Prostate gland (tissue), 2 donors: ENCODE measurements around the gene YIPF7.

Experiments used
- POLR2A ChIP-seq: fragments of 450-650 bp; IDR thresholded peaks from one replicate; pipeline ENCODE4 v1.6.1; 2016; ENCODE audit warnings: antibody characterized with exemption, mild to moderate bottlenecking
- TF ChIP-seq, protein P1 (sequence below), 4 experiments: fragments of 200-600 bp in 2 of 4; fragments of 450-650 bp in 2 of 4; sonication (generic) in 2 of 4; IDR thresholded peaks; 1 replicate in 3 of 4; 2 replicates in 1 of 4; pipeline ENCODE4 v1.5.1; 2016 to 2019; ENCODE audit warnings: antibody characterized with exemption in 4 of 4, mild to moderate bottlenecking in 2 of 4, moderate library complexity in 2 of 4

DNA sequence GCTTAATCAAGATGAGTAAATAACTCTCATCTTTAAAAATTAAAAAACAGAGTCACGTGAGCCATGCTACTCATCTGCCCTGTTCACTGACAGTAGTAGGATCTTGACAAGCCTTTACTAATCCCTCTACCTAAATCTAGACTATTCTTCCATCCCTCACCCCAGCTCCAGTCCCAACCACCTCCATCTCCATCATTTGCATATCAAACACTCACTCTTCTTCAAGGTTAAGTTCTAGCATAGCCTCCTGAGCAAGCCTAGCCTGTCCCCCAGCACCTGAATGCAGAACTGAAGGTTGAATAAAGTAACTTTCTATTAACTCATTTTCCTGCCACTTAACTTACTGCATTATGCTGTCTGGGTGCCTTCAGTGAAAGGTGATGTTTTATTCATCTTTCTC, 72.5 kb downstream of the YIPF7 start:
- TF ChIP-seq, protein P1, sequence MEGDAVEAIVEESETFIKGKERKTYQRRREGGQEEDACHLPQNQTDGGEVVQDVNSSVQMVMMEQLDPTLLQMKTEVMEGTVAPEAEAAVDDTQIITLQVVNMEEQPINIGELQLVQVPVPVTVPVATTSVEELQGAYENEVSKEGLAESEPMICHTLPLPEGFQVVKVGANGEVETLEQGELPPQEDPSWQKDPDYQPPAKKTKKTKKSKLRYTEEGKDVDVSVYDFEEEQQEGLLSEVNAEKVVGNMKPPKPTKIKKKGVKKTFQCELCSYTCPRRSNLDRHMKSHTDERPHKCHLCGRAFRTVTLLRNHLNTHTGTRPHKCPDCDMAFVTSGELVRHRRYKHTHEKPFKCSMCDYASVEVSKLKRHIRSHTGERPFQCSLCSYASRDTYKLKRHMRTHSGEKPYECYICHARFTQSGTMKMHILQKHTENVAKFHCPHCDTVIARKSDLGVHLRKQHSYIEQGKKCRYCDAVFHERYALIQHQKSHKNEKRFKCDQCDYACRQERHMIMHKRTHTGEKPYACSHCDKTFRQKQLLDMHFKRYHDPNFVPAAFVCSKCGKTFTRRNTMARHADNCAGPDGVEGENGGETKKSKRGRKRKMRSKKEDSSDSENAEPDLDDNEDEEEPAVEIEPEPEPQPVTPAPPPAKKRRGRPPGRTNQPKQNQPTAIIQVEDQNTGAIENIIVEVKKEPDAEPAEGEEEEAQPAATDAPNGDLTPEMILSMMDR (IDR thresholded peaks at IDR 0.05) = no peak
- no peak for TF ChIP-seq POLR2A
